Activated CD8-positive, alpha-beta memory T cell treated with anti-CD3 and anti-CD28 coated beads for 36 hours (primary cell): Measurements from ENCODE around the gene TIMM44. TPM values are rescaled to one million over a fixed set of nuclear protein-coding genes. Genes with fewer than 3 reads are reported as not detected.

Experiments used
- CTCF ChIA-PET: fragments of 350-600 bp; sonication (Branson Sonifier 250); formaldehyde crosslinking; loops from one replicate; lab custom pipeline; 2021; ENCODE audit warnings: antibody characterized with exemption; lab: Charles Lee
- POLR2A ChIA-PET: fragments of 350-600 bp; sonication (Branson Sonifier 250); formaldehyde crosslinking; loops from one replicate; lab custom pipeline; 2021; ENCODE audit warnings: antibody characterized with exemption; lab: Charles Lee
- total RNA-seq, 2 experiments: library from RNA; stranded (reverse); gene quantifications; one replicate each; pipeline ENCODE4 v1.2.3, GENCODE V29; 2021

The TIMM44 gene
- total RNA-seq, 2 experiments from 2014 or later, result 115 to 118 TPM

DNA sequence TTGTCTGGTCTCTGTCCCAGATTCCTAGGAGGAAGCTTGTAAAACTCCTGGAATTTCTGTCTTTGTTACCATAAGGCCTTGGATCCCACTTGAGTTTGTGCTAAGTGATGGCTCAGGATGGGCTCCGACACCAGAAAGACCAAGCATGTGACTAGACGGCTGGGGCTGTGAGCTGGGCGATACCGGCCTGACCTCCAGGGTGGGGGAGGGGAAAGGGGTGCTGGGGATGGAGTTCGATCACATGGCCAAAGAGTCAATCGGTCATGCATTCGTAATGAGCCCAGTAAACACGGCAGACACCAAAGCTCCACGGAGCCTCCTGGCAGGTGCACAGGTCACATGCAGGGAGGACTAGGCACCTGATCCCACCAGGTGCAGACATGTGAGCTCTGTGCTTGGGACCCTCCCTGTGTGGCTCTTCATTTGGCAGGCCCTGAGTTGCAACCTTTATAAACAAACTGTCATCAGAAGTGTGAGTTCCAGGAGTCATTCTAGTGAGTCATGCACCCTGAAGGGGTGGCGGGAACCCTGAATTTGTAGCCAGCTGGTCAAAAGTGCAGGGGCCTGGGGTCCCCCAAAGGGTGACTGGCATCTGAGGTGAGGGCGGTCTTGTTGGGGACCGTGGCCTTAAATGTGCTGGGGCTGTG, 34.8 kb upstream of the TIMM44 start:
- POLR2A ChIA-PET, result no interaction called here
- CTCF ChIA-PET, result no interaction called here

DNA sequence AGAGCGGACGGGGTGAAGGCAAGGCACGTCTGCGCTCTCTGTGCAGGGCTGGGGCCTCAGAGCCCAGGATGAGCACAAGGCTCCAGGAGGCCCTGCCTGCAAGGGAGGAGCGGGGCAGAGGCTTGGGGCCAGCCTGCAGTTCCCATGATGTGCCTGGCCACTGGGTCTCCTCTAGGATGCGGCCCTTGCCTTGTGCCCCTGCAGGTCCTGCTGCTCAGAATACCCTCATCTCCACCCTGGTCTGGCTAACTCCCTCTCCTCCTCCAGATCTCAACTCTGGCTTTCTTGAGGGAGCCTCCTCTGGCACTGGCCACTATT, 34.2 kb upstream of the TIMM44 start:
- ChIA-PET CTCF (no interaction called here), POLR2A (no interaction called here)

DNA sequence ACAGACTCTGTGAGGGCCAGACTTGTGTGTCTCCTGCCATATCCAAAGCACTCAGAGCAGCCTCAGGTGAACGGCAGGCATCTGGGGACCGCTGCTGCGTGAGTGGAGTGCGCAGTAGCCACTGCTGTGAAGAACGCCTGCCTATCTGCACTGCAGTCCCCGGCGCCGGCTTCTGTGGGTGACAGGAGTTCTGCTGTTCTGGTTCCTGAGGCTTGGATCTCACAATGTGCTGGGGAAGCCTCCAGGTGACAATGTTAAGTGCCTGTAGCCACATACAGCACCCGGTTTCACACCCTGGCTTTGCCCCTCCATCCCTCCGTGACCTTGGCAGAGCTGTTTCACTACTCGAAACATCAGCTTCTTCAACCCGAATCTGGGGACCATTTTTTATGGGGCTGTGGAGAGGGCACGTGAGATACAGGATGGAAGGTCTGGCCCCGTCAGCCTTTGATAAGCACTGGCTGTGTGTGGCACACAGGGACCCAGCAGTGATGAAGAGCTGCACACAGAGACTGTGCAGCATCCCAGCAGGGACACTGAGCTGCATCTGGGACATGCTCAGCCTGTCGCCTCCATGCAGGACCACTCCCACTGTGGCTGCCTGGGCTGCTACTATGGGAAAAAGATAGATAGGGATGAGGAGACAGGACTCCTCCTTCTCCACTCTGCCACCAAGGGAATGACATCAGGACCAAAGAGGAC, 33.7 kb upstream of the TIMM44 start:
- POLR2A ChIA-PET, result interaction anchor here (0.6 kb wide), 1 partner anchor 12 kb away, joined by 3 read pairs; no protein-coding TSS in a partner anchor
- CTCF ChIA-PET, result no interaction called here

DNA sequence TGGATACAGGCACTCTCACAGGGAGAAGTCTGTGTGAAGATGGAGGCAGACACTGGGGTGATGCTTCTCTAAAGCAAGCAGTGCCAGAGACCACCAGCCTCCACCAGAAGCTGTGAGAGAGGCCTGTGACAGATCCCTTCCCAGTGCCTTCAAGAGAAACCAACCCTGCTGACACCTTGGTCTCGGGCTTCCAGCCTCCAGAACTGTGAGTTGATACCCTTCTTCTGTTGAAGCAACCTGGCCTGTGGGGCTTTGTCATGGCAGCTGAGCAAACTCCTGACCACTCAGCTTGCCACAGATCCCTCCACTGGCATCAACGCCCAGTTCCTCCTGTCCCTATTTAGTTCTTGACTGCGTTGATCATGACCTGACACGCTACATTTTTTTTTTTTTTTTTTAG, 33.0 kb upstream of the TIMM44 start:
- CTCF ChIA-PET, result interaction anchor here (0.9 to 2.0 kb wide), 2 partner anchors 21 to 25 kb away, joined by 3 to 4 read pairs; no protein-coding TSS in a partner anchor
- POLR2A ChIA-PET, result interaction anchor here (0.6 kb wide), 1 partner anchor 13 kb away, joined by 3 read pairs; no protein-coding TSS in a partner anchor

DNA sequence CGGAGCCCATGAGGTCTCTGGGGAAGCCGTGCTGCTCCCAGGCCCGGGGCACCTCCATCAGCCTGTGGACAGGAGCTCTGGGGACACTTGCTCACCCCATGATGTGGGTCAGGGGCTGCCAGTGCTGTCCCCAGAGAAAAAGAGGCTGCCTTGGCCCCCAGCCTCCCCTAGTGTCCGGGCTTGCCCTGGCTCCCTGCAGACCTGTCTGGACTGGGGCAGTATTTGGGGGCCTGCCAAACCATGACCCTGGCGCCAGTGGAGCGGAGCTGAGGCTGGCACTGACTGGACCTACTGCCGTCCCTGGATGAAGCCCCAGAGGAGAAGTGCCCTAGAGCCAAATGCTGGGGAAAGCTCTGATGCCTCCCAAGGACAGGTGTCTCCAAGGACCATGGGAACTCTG, 31.6 kb upstream of the TIMM44 start:
- POLR2A ChIA-PET, result no interaction called here
- CTCF ChIA-PET, result interaction anchor here (1.1 to 2.0 kb wide), 2 partner anchors 15 to 20 kb away, joined by 3 to 4 read pairs; no protein-coding TSS in a partner anchor

DNA sequence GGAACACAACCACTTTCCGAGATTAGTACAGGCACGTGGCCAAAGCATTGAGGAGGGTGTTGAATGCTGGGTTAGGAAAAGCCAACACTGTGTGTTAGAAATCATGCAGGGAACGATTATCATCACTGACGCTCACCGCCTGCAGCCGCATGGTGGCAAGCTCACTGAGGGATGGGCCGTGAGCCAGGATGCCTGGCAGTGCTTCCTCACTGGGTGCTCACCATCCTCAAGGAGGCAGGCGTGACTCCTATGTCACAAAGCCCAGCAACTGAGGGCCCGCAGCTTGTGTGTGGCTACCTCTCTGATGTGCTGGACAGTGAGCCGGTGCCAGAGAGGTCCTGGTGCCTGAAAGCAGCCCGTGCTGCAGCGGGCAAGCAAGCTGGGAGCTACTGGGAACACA, 30.4 kb upstream of the TIMM44 start:
- ChIA-PET CTCF (no interaction called here), POLR2A (no interaction called here)

DNA sequence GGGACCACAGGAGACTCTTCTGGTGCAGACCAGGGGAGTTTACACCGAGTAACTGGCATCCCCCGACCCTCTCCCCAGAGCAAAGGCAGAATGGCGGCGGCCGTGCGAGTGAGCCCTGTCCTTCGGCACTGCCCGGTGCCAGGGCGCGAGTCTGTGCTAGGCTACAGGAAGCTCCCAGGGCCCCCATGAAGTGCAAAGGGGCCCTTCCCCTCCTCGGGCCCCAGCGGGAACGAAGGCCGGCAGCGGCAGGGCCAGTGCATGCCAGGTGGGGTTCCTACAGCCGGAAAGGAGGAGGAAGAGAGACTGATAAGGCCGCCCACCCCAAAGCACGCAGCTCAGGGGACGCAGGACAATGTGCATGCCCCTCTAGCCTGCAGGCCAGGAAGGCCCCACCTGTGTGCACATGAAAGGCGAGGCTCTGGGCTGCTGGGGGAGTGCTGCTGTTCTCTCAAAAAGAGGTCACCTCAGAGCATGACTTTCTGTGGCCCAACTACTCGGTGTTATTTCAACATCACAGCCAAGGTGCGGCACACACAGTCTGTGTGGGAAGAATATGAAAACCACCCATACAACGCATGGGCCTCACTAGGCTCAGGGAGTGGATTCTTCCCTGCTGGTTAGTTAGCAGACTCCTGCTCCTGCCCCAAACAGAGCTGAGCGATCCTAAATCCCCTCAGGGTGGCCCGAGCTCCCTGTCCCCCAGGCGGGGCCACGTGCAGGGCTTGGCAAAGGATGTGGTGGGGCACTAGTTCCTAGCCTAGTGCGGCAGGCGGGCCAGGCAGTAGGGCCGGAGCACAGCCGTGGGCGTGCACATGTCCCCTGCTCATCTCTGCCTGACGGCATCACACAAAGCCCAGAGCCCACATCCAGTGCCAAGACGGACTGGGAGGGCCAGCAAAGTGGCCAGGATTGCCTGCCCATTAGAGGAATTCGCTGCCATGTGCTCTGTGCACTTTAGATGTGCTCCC, 28.4 kb upstream of the TIMM44 start:
- POLR2A ChIA-PET, result no interaction called here
- CTCF ChIA-PET, result interaction anchor here (0.7 to 2.2 kb wide), 4 partner anchors 9 to 36 kb away, joined by 3 to 10 read pairs (median 4); partner anchors contain the start of gene TIMM44

DNA sequence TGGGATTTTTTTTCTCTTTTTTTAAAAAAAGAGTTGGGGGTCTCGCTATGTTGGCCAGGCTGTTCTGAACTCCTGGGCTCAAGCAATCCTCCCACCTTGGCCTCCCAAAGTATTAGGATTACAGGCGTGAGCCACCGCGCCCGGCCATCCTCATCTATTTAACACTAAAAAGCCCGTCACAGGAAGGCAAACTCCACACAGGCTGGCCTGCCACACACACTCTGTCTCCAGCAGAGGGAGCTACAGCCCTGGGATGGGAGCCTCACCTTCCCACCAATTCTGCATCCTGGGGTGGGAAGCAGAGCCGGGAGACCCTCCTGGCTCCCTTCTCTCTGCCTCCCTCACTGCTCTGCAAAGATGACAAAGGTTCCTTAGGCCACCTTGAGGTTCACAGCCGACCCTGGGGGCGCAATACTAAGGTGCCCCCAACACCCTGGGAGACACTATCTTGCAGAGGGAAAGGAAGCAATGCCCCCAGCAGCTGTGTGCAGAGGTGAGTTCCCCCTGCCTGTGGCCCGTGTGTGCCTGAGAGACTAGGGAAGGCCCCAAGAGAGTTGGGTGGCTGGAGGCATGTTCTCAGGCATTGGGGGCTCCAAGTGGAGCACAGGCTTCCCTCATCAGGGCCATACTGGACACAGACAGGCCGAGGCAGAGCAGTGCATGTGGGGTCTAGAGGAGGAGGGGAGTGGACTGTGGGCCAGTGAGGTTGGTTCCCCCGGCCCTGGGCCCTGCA, 27.4 kb upstream of the TIMM44 start:
- ChIA-PET CTCF (interaction anchor here (0.5 to 2.2 kb wide), 8 partner anchors 10 to 72 kb away, joined by 3 to 10 read pairs (median 4); partner anchors contain the start of gene TIMM44), POLR2A (no interaction called here)

DNA sequence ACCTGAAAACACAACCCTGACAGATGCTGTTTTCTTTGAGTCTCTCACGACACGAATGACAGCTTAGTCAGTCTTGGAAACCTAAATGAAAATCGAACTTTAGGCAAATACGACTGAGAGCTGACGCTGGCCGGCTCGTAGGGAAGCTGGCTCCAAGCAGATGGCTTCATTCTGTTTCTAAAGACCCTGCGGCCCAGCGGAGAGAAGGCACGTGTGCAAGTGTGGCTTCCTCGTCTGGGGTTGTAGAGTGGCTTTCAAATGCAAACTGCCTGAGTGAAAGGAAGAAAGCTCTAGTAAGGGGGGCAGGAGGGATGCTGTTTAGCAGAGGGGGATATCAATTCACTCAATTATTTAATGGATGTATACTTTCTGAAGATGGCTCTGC, 26.1 kb upstream of the TIMM44 start:
- POLR2A ChIA-PET, result no interaction called here
- CTCF ChIA-PET, result interaction anchor here (0.7 to 2.2 kb wide), 5 partner anchors 22 to 100 kb away, joined by 3 to 10 read pairs (median 3); partner anchors contain the start of gene TIMM44

DNA sequence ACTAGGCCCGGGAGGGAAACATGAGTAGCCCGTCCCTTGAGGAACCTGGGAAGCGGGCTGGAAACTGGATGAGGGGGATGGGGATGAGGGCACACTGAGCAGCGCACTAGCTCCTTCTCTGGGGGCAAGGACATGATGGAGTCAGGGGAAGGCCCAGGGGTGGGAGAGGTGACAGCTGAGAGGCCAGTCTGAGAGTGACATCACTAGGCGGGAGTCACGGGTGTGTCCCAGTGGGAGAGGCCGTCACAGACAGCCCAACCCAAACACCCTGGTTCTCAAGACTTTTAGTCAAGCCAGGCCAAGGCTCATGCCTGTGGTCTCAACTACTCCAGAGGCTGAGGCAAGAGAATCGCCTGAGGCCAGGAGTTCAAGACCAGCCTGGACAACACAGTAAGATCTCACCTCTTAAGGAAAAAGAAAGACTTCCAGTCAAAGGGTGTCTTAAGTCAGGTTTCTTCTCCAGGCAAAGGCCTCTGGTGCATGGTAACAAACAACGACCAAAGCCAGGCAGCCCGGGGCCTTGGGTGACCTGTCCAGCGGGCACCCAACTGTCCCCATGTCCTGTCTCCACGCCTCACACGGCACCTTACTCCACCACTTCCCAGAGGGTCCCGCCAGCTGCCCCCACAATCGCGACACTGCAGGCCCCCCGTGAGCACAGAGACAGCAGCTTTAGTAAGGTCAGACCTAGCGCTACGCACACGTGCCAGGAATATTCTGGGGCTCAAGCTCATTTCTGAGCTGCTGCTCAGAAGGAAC, 25.5 kb upstream of the TIMM44 start:
- ChIA-PET CTCF (interaction anchor here (0.7 to 1.3 kb wide), 4 partner anchors 21 to 100 kb away, joined by 3 to 4 read pairs (median 3); no protein-coding TSS in a partner anchor), POLR2A (no interaction called here)

DNA sequence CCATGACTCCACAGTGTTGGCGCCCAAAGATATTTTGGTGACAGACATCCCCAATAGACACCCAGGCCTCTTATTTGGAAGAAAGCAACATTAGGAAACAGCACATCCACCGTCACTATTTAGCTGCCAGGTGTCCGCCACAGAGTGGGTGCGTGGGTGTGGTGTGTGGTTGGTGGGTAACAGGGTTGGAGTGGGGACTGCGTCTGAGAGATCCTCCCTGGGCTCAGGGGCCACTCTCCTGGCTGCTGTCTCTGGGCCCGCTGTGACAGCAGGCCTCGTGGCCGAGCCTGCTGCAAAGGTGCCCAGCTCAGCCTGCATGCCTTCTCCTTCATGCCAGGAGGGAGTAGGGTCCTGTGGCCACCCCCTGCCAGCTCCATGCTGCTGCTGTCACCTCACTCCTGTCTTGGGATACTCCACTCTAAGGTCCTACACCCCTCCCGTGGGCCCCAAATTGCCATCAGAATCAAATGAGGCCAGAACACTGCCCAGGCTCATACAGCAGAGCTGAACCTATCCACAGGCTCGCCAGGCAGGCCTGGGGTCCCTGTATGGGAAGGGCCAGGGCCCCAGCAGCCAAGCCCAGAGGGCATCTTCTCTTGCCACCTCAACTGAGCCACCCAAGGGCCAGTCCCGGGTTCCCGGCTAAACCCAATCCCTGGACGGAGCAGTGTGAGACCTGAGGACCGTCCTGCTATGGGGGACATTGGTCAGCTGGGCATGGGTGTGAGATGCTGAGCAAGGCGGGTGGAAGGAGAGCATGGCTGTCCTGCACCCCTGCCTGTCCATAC, 24.7 kb upstream of the TIMM44 start:
- ChIA-PET CTCF (no interaction called here), POLR2A (interaction anchor here (0.6 kb wide), 1 partner anchor 26 kb away, joined by 3 read pairs; no protein-coding TSS in a partner anchor)

DNA sequence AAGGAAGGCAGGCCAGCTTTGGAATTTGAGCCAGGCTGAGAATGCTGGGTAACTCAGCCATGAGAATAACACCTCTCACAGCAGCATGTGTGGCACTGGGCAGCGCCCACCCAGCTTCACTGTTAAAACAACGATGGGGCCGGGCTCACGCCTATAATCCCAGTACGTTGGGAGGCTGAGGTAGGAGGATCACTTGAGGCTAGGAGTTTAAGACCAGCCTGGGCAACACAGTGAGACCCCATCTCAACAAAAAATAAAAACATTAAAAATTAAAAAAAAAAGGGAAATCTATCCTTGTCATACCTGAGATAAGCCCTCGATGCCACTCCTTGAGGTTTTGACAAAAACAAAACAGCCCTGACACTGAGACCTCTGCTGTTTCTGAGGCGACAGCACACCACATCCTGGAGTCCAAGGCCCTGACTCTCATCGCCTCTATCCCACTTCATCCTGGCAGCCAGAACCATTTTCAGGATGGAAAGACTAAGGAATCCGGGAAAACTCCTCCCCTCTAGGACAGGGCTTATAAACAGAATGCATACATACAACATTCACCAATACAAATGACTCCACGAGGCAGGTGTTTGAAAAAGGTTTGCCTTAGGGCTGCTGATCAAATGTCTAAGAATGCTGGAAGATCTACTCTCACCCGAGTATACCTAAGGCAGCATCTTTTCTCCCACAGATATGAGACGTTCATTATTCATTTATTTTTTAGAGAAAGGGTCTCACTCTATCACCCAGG, 22.6 kb upstream of the TIMM44 start:
- POLR2A ChIA-PET, result no interaction called here
- CTCF ChIA-PET, result no interaction called here

DNA sequence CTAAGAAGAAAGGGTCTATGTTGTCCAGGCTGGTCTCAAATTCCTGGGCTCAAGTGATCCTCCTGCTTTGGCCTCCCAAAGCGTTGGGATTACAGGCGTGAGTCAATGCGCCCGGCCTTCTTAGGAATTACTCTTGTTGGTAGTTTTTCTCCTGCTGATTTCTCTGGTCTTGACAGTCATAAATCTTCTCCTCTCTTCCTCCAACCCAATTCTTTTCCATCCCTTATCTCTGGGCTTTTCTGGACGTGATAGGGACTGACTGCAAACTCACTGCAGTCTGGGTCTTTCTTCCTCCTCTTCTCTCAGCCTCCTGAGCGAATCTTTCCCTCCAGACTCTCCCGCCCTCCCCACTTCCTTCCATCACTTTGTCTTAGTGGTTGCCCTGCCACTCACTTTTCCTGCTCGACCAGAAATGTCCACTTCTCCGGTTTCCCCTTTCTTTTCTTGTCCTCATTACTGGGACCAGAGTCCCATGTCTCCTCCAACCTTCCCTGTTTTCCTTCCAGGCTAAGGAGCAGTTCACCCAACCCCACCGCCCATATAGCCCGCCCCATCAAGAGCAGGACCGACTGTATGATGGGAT, 21.9 kb upstream of the TIMM44 start:
- ChIA-PET POLR2A (no interaction called here), CTCF (no interaction called here)

DNA sequence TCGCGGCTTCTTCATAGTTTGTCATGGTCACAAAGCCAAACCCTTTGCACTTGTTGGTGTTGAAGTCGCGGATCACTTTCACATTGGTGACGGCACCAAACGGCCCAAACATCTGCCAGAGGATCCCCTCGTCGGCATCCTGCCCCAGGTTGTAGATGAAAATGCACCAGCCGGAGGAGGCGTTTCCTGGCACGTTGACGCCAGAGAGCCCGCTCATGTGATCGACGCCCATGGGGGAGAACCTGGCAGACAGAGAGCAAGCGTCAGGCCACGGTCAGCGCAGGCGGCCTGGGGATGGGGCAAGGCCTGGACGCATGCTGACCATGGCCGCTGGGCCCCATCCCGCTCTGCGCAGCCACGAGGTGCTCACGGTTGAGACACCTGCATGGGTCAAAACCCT, 20.1 kb upstream of the TIMM44 start:
- ChIA-PET POLR2A (no interaction called here), CTCF (no interaction called here)

DNA sequence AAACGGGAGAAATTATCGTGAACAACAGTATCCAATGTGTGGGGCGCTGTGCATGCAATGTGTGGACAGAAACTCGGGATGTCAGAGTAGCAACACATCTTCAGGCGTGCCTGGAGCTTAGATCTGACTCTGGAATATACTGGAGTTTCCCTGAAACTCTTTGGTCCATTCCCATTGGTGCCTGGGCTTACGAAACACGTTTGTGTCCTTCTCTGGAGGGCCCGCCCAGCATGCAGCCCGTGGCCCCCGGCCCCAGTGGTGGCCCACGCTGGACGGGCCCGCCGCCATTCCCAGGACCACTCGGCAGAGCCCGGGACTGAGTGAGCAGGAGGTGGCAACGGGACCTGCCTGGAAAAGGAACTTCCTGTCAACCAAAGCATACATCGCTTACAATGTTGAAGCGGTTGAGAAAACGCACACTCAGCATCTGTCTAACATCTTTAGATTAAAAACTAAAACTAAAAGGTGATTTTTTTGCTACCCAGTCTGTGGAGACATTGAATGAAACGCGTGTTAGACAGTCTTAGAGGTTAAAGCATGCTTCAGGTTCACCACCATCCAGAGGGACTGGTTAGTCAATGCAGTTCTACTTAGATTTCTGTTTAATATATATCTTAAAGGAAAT, 19.3 kb upstream of the TIMM44 start:
- ChIA-PET POLR2A (no interaction called here), CTCF (no interaction called here)
